Retinal pigment epithelial cell (primary cell): Measurements from ENCODE around the gene TMEM60.
A peak's percentile ranks its signal among the peaks of the same experiment; 100 is the strongest.

Experiments used
- DNase-seq: peaks from one replicate; pipeline ENCODE4 v3.0.0-alpha.2; 2010; ENCODE audit warnings: low read depth
- H3K4me3 ChIP-seq: 2 replicates; pipeline ENCODE4 v1.5.1; 2011; ENCODE audit warnings: mild to moderate bottlenecking, low read length, control low read depth, moderate library complexity
- TF ChIP-seq, protein P1 (sequence below): conservative IDR thresholded peaks from 2 replicates; pipeline ENCODE4 v1.5.1; 2011; ENCODE audit warnings: low read depth, low read length, control low read depth, inconsistent platforms

Gene TMEM60, protein sequence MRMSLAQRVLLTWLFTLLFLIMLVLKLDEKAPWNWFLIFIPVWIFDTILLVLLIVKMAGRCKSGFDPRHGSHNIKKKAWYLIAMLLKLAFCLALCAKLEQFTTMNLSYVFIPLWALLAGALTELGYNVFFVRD

GRCh38 chr7:77798394-77799077 is at the start of gene TMEM60, which contains the start of gene PHTF2:
Gene TMEM60 (minus strand): TSS chr7:77798434. CDS start chr7:77794373, 4,061 bp downstream.
Gene PHTF2 (plus strand): TSS chr7:77798773.
- DNase-seq: peak; percentile 99
- H3K4me3 ChIP-seq: peak within 1 kb of the TSS; percentile 94
- TF ChIP-seq, protein P1, sequence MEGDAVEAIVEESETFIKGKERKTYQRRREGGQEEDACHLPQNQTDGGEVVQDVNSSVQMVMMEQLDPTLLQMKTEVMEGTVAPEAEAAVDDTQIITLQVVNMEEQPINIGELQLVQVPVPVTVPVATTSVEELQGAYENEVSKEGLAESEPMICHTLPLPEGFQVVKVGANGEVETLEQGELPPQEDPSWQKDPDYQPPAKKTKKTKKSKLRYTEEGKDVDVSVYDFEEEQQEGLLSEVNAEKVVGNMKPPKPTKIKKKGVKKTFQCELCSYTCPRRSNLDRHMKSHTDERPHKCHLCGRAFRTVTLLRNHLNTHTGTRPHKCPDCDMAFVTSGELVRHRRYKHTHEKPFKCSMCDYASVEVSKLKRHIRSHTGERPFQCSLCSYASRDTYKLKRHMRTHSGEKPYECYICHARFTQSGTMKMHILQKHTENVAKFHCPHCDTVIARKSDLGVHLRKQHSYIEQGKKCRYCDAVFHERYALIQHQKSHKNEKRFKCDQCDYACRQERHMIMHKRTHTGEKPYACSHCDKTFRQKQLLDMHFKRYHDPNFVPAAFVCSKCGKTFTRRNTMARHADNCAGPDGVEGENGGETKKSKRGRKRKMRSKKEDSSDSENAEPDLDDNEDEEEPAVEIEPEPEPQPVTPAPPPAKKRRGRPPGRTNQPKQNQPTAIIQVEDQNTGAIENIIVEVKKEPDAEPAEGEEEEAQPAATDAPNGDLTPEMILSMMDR: peak; percentile 56

DNA sequence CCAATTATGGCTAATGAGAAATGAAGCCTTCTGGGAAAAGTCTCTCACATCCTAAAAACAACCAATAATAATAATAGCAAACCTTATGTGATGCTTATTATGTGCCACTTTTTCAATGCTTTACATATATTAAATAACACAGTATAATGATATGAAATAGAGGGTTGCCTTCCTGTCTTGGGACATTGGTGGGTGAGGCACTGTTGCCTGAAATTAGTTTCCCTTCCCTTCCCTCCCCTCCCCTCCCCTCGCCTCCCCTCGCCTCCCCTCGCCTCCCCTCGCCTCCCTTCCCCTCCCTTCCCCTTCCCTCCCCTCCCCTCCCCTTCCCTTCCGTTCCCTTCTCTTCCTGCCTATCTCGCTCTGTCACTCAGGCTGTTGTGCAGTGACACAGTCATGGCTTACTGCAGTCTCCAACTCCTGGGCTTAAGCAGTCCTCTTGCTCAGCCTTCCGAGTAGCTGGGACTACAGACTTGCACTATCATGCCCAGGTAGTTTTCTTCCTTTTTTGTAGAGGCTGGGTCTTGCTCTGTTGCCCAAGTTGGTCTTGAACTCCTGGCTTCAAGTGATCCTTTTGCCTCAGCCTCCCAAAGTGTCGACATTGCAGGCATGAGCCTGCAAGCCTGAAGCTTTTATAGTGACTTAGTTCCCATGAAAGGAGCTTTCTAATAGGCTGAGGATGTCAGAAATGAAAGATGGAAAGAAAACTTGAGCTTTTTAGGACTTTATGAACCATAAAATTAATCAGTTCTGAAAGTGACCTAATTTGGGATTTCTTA is 48.3 kb upstream of the TMEM60 start:
- TF ChIP-seq, protein P1: no peak
- DNase-seq: no peak
- H3K4me3 ChIP-seq: no peak overlapping the region

GRCh38 chr7:77843194-77843593 is 45.0 kb upstream of the TMEM60 start:
- H3K4me3 ChIP-seq: no peak overlapping the region
- TF ChIP-seq, protein P1: no peak
- DNase-seq: no peak

GRCh38 chr7:77839919-77840318 is 41.7 kb upstream of the TMEM60 start:
- no peak overlapping the region for H3K4me3 ChIP-seq
- TF ChIP-seq, protein P1: no peak
- DNase-seq: no peak

DNA sequence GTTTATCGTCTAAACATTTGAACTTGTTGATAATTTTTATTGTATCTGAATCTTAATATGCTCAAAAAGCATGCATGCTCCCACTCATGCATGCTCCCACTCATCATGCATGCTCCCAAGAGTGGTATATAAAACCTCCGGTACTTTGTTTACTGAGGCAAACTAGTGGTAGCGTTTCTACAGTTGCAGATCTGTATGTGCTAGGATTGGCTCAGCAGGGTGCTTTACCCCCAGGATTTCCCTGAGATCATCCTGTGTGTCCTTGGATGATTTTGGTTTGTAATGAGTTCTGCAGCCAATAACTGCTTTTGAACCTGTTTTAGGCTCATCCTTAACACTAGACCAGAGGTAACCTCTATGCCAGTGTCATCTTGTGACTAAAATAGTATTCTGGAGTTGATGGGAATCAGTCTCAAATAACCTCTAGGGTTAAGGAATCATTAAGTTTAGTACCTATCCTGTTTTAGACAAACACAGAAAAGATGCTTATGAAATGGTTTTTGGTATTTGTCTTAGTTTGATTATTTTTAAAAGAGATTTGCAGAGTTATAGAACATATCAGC is 40.8 kb upstream of the TMEM60 start:
- no peak for DNase-seq
- TF ChIP-seq, protein P1: no peak
- no peak overlapping the region for H3K4me3 ChIP-seq

GRCh38 chr7:77837966-77838365 is 39.7 kb upstream of the TMEM60 start:
- H3K4me3 ChIP-seq: no peak overlapping the region
- TF ChIP-seq, protein P1: no peak
- no peak for DNase-seq
